Liver (tissue), 3 donors: ENCODE measurements around the gene CLCN1.

ENCODE experiments used
- EGR1 ChIP-seq, 2 donors: IDR thresholded peaks; 2 replicates each; pipeline ENCODE4 v1.6.1; 2016 to 2018; ENCODE audit warnings: antibody characterized with exemption in 2 of 2, low read depth in 2 of 2
- FOXA1 ChIP-seq: IDR thresholded peaks from 2 replicates; pipeline ENCODE4 v1.6.1; 2016; ENCODE audit warnings: antibody characterized with exemption
- GABPA ChIP-seq, 2 donors: IDR thresholded peaks in 1 of 2; conservative IDR thresholded peaks in 1 of 2; 2 replicates each; pipeline ENCODE4 v1.6.1; 2016; ENCODE audit warnings: antibody characterized with exemption in 2 of 2, mild to moderate bottlenecking in 1 of 2, moderate library complexity in 1 of 2
- JUND ChIP-seq, 2 donors: IDR thresholded peaks; 2 replicates each; pipeline ENCODE4 v1.6.1; 2016; ENCODE audit warnings: antibody characterized with exemption in 2 of 2
- MAX ChIP-seq: IDR thresholded peaks from 2 replicates; pipeline ENCODE4 v1.6.1; 2016; ENCODE audit warnings: antibody characterized with exemption
- NR2F2 ChIP-seq: IDR thresholded peaks from 2 replicates; pipeline ENCODE4 v1.6.1; 2016; ENCODE audit warnings: antibody characterized with exemption
- RAD21 ChIP-seq, 2 donors: IDR thresholded peaks; 2 replicates each; pipeline ENCODE4 v1.6.1; 2016; ENCODE audit warnings: antibody characterized with exemption in 2 of 2, mild to moderate bottlenecking in 2 of 2
- RXRA ChIP-seq, 2 donors: IDR thresholded peaks; 2 replicates each; pipeline ENCODE4 v1.6.1; 2017 to 2018; ENCODE audit warnings: antibody characterized with exemption in 2 of 2, mild to moderate bottlenecking in 1 of 2
- SP1 ChIP-seq: IDR thresholded peaks from 2 replicates; pipeline ENCODE4 v1.6.1; 2018; ENCODE audit warnings: antibody characterized with exemption, mild to moderate bottlenecking
- TAF1 ChIP-seq: conservative IDR thresholded peaks from 2 replicates; pipeline ENCODE4 v1.6.1; 2016; ENCODE audit warnings: antibody characterized with exemption, mild to moderate bottlenecking
- YY1 ChIP-seq: IDR thresholded peaks from 2 replicates; pipeline ENCODE4 v1.6.1; 2016; ENCODE audit warnings: antibody characterized with exemption, mild to moderate bottlenecking
- TF ChIP-seq, protein P1 (sequence below): fragments of 150-350 bp; IDR thresholded peaks from 2 replicates; pipeline ENCODE4 v1.5.1; 2017; ENCODE audit warnings: improper control_type of control experiment, low read depth, low read length; ENCODE audit not compliant: missing input control
- TF ChIP-seq, protein P2 (sequence below): IDR thresholded peaks from 2 replicates; pipeline ENCODE4 v1.6.1; 2016; ENCODE audit warnings: antibody characterized with exemption
- TF ChIP-seq, protein P3 (sequence below): IDR thresholded peaks from 2 replicates; pipeline ENCODE4 v1.6.1; 2016; ENCODE audit warnings: antibody characterized with exemption, mild to moderate bottlenecking
- donor health status: healthy.
- donor health status: healthy.

DNA sequence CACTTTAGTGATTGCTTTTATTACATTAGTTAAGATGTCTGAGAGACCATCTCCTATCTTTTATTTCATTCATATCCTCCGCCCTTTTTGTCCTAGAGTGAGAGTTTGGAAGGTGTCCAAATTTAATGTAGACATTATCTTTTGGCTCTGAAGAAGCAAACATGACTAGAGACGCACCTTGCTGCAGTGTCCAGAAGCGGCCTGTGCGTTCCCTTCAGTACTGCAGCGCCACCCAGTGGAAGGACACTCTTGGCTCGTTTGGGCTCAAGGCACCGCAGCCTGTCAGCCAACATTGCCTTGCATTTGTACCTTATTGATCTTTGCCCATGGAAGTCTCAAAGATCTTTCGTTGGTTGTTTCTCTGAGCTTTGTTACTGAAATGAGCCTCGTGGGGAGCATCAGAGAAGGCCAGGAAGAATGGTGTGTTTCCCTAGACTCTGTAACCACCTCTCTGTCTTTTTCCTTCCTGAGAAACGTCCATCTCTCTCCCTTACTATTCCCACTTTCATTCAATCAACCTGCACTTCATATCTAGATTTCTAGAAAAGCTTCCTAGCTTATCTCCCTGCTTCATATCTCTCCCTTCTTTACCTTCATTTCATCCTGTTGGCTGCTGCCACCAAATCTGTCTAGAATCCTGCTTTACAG, 10.4 kb upstream of the CLCN1 start:
- TF ChIP-seq, protein P1, sequence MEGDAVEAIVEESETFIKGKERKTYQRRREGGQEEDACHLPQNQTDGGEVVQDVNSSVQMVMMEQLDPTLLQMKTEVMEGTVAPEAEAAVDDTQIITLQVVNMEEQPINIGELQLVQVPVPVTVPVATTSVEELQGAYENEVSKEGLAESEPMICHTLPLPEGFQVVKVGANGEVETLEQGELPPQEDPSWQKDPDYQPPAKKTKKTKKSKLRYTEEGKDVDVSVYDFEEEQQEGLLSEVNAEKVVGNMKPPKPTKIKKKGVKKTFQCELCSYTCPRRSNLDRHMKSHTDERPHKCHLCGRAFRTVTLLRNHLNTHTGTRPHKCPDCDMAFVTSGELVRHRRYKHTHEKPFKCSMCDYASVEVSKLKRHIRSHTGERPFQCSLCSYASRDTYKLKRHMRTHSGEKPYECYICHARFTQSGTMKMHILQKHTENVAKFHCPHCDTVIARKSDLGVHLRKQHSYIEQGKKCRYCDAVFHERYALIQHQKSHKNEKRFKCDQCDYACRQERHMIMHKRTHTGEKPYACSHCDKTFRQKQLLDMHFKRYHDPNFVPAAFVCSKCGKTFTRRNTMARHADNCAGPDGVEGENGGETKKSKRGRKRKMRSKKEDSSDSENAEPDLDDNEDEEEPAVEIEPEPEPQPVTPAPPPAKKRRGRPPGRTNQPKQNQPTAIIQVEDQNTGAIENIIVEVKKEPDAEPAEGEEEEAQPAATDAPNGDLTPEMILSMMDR: peak; percentile 93
- TF ChIP-seq RAD21 (IDR thresholded peaks at IDR 0.05) (peak; percentile 96 to 99), TAF1 (no peak), MAX (no peak), YY1 (no peak), GABPA (IDR thresholded peaks at IDR 0.05 in 1 of 2, conservative IDR thresholded peaks at IDR 0.05 in 1 of 2) (no peak), JUND (IDR thresholded peaks at IDR 0.05) (no peak), EGR1 (IDR thresholded peaks at IDR 0.05; ENCODE audit: low read depth in 2 of 2) (no peak), RXRA (IDR thresholded peaks at IDR 0.05) (peak; percentile 37 to 52), SP1 (no peak), NR2F2 (no peak), FOXA1 (no peak)
- TF ChIP-seq, protein P2, sequence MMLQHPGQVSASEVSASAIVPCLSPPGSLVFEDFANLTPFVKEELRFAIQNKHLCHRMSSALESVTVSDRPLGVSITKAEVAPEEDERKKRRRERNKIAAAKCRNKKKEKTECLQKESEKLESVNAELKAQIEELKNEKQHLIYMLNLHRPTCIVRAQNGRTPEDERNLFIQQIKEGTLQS: no peak
- TF ChIP-seq, protein P3, sequence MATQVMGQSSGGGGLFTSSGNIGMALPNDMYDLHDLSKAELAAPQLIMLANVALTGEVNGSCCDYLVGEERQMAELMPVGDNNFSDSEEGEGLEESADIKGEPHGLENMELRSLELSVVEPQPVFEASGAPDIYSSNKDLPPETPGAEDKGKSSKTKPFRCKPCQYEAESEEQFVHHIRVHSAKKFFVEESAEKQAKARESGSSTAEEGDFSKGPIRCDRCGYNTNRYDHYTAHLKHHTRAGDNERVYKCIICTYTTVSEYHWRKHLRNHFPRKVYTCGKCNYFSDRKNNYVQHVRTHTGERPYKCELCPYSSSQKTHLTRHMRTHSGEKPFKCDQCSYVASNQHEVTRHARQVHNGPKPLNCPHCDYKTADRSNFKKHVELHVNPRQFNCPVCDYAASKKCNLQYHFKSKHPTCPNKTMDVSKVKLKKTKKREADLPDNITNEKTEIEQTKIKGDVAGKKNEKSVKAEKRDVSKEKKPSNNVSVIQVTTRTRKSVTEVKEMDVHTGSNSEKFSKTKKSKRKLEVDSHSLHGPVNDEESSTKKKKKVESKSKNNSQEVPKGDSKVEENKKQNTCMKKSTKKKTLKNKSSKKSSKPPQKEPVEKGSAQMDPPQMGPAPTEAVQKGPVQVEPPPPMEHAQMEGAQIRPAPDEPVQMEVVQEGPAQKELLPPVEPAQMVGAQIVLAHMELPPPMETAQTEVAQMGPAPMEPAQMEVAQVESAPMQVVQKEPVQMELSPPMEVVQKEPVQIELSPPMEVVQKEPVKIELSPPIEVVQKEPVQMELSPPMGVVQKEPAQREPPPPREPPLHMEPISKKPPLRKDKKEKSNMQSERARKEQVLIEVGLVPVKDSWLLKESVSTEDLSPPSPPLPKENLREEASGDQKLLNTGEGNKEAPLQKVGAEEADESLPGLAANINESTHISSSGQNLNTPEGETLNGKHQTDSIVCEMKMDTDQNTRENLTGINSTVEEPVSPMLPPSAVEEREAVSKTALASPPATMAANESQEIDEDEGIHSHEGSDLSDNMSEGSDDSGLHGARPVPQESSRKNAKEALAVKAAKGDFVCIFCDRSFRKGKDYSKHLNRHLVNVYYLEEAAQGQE: no peak
